Middle frontal gyrus (tissue), 1 donor: Measurements from ENCODE around the gene DNLZ.

Source experiments
- DNase-seq: peaks from one replicate; pipeline ENCODE4 v3.0.0-alpha.2; 2015; ENCODE audit warnings: low spot score; ENCODE audit errors: extremely low spot score

Gene DNLZ

GRCh38 chr9:136396219-136396515 is 32.6 kb upstream of the DNLZ start:
- no peak for DNase-seq

GRCh38 chr9:136395345-136396218 is 32.0 kb upstream of the DNLZ start:
- DNase-seq: no peak

- no peak for DNase-seq
Observed at GRCh38 chr9:136395020-136395340, 31.4 kb upstream of the DNLZ start.

GRCh38 chr9:136394312-136395019 is 30.9 kb upstream of the DNLZ start:
- DNase-seq: no peak

- no peak for DNase-seq
Observed at GRCh38 chr9:136393531-136393930, 30.0 kb upstream of the DNLZ start.

GRCh38 chr9:136392538-136393449 is 29.2 kb upstream of the DNLZ start:
- DNase-seq: no peak

GRCh38 chr9:136391737-136392537 is 28.4 kb upstream of the DNLZ start:
- no peak for DNase-seq

- DNase-seq: no peak
Observed at GRCh38 chr9:136389396-136389795, 25.9 kb upstream of the DNLZ start.

GRCh38 chr9:136387217-136387616 is 23.7 kb upstream of the DNLZ start:
- DNase-seq: no peak

GRCh38 chr9:136386018-136386417 is 22.5 kb upstream of the DNLZ start:
- no peak for DNase-seq

GRCh38 chr9:136385015-136385414 is 21.5 kb upstream of the DNLZ start:
- no peak for DNase-seq

- DNase-seq: no peak
Observed at GRCh38 chr9:136383436-136383835, 19.9 kb upstream of the DNLZ start.

- DNase-seq: no peak
Observed at GRCh38 chr9:136381966-136382513, 18.5 kb upstream of the DNLZ start.

GRCh38 chr9:136381311-136381710 is 17.8 kb upstream of the DNLZ start:
- no peak for DNase-seq

GRCh38 chr9:136380381-136380780 is 16.8 kb upstream of the DNLZ start:
- DNase-seq: no peak

- no peak for DNase-seq
Observed at GRCh38 chr9:136379891-136380290, 16.3 kb upstream of the DNLZ start.

GRCh38 chr9:136379401-136379800 is 15.9 kb upstream of the DNLZ start:
- DNase-seq: no peak

GRCh38 chr9:136379003-136379287 is 15.4 kb upstream of the DNLZ start:
- DNase-seq: no peak

GRCh38 chr9:136378170-136379002 is 14.8 kb upstream of the DNLZ start:
- DNase-seq: no peak
